Pancreas (tissue), 10 donors: ENCODE results near the gene HORMAD2. TPM values are rescaled to one million over a fixed set of nuclear protein-coding genes. Genes with fewer than 3 reads are reported as not detected.

ENCODE experiments used
- ATAC-seq, 4 donors: fragments of 200-7000 bp; cut with Tn5 transposase; one replicate each; pipeline versions ENCODE4 v1.8.0 to v1.9.1; 2020; ENCODE audit warnings: mild to moderate bottlenecking in 4 of 4, moderate library complexity in 4 of 4
- DNase-seq, 6 donors: peaks; one replicate each; pipeline ENCODE4 v3.0.0-alpha.2; 2020
- FAIRE-seq: peaks from 2 replicates; lab custom pipeline; 2012; peaks lifted over from hg19 to GRCh38; lab: Jason Lieb, UNC
- H3K27ac ChIP-seq, 4 donors: fragments of 200-600 bp; sonication (generic); 1 replicate in 3 of 4; 2 replicates in 1 of 4; pipeline versions ENCODE4 v1.5.0 to v1.8.0; 2020
- H3K27me3 ChIP-seq, 4 donors: fragments of 200-600 bp; one replicate each; pipeline ENCODE4 v1.8.0; 2021
- H3K36me3 ChIP-seq, 3 donors: fragments of 200-600 bp; sonication (generic) in 1 of 3; one replicate each; pipeline versions ENCODE4 v1.5.0 to v1.8.0; 2020 to 2021
- H3K4me1 ChIP-seq, 3 donors: fragments of 200-600 bp; one replicate each; pipeline ENCODE4 v1.8.0; 2021
- H3K4me3 ChIP-seq, 4 donors: fragments of 200-600 bp; sonication (generic) in 2 of 4; one replicate each; pipeline versions ENCODE4 v1.5.0 to v1.8.0; 2020 to 2021
- H3K9me3 ChIP-seq, 4 donors: fragments of 200-600 bp; one replicate each; pipeline ENCODE4 v1.8.0; 2021
- WGBS, 2 donors: extraction: QIAGEN DNeasy Blood & Tissue Kit; methylation state at CpG; one replicate each; pipeline ENCODE4 v1.1.7; 2013; 5-methylcytosine and 5-hydroxymethylcytosine counted together
- intact Hi-C, 3 donors: fragments of 100-400 bp; cut with DNase I; formaldehyde crosslinking; loops; one replicate each; pipeline versions ENCODE4 v1.11.1 to v1.14.2; 2022
- polyA plus RNA-seq, 2 donors: library from polyadenylated mRNA; stranded (reverse); fragments of 200-250 nt; gene quantifications; one replicate each; pipeline ENCODE4 v1.2.3, GENCODE V29; 2013
- total RNA-seq, 6 donors: library from RNA; stranded (reverse); fragmentation: NEBNext Ultra II Directional in 4 of 6; extraction: Animal tissue kit (Norgen Biotek cat#: 25700) in 4 of 6; gene quantifications; one replicate each; pipeline versions ENCODE4 v1.2.1 to v1.2.4, GENCODE V29; 2021 to 2023
- TF ChIP-seq, protein P1 (sequence below), 4 donors: fragments of 200-600 bp; sonication (generic) in 3 of 4; IDR thresholded peaks; one replicate each; pipeline versions ENCODE4 v1.5.0 to v1.8.0; 2021; ENCODE audit warnings: antibody characterized with exemption in 4 of 4
- donor health status: healthy with polysubstance abuse.
- donor health status: DM: no; HTN: no; CAD: no; lungs with moderate emphysema.
- donor health status: DM: no; HTN: no; CAD: no.
- donor health status: control.
- donor health status: control.
- donor health status: Bipolar disorder and iron deficiency.
- donor health status: DM: yes; HTN: yes; CAD: no.
- donor health status: DM: no; HTN: no; CAD: no.
- donor health status: DM: no; HTN: no; CAD: no.
- donor health status: DM: yes; HTN: yes; CAD: no.

The HORMAD2 gene
- total and polyA plus RNA-seq, 8 donors: not detected

DNA sequence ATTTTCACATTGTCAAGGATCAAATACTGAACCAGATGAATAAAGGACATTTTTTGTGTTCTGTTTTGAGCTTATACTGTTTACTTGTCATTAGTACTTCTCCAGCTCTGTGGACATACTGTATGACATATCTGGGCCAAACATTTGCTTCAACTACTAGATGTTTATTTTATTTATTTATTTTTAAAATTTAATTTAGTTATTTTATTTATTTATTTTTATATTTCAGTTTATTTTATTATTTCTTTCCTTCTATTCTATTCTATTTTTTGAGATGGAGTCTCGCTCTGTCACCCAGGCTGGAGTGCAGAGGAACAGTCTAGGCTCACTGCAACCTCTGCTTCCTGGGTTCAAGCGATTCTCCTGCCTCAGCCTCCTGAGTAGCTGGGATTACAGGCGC, 37.0 kb downstream of the HORMAD2 start:
- no peak overlapping the region for H3K27ac ChIP-seq
- intact Hi-C loops: loop anchor here in 1 of 3 donors (10.0 kb wide), 1 partner anchor 78 kb away; no protein-coding TSS in a partner anchor
- H3K36me3 ChIP-seq: no peaks in the 10 kb centered on the region
- DNase-seq (no peak), ATAC-seq (no peak), FAIRE-seq (no peak)
- no peaks in the 10 kb centered on the region for H3K9me3 ChIP-seq
- no peaks in the 10 kb centered on the region for H3K4me1 ChIP-seq
- WGBS, 2 donors: 91 to 98% methylated on average over 3 of the region's 3 CpGs
- H3K27me3 ChIP-seq: no peaks in the 10 kb centered on the region
- TF ChIP-seq, protein P1, sequence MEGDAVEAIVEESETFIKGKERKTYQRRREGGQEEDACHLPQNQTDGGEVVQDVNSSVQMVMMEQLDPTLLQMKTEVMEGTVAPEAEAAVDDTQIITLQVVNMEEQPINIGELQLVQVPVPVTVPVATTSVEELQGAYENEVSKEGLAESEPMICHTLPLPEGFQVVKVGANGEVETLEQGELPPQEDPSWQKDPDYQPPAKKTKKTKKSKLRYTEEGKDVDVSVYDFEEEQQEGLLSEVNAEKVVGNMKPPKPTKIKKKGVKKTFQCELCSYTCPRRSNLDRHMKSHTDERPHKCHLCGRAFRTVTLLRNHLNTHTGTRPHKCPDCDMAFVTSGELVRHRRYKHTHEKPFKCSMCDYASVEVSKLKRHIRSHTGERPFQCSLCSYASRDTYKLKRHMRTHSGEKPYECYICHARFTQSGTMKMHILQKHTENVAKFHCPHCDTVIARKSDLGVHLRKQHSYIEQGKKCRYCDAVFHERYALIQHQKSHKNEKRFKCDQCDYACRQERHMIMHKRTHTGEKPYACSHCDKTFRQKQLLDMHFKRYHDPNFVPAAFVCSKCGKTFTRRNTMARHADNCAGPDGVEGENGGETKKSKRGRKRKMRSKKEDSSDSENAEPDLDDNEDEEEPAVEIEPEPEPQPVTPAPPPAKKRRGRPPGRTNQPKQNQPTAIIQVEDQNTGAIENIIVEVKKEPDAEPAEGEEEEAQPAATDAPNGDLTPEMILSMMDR (IDR thresholded peaks at IDR 0.05): no peak
- no peak overlapping the region for H3K4me3 ChIP-seq

DNA sequence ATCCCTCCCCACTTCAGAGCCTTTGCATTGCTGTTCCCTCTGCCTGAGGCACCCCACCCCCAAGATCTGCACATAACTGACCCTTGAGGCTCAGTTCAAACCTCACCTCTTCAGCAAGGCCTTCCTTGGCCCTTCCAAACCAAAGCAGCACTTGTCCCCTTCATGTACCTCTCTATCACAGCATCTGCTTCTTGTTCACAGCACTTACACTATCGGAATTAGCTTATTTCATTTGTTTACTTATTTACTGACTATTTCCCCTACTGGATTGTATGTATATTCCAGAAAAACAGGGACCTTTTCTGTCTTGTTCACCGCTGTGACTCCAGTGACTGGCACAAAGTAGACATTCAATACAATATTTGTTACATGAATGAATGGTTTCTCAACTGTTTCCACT, 38.0 kb downstream of the HORMAD2 start:
- ATAC-seq: no peak
- TF ChIP-seq, protein P1 (IDR thresholded peaks at IDR 0.05): no peak
- no peak overlapping the region for H3K4me3 ChIP-seq
- no peak overlapping the region for H3K27ac ChIP-seq
- FAIRE-seq: no peak
- H3K4me1 ChIP-seq: no peaks in the 10 kb centered on the region
- intact Hi-C loops: loop anchor here in 1 of 3 donors (10.0 kb wide), 1 partner anchor 77 kb away; no protein-coding TSS in a partner anchor
- DNase-seq: no peak
- no peaks in the 10 kb centered on the region for H3K27me3 ChIP-seq
- no peaks in the 10 kb centered on the region for H3K36me3 ChIP-seq
- H3K9me3 ChIP-seq: no peaks in the 10 kb centered on the region
- 87 to 91% methylated on average over 2 of the region's 2 CpGs for WGBS, 2 donors

DNA sequence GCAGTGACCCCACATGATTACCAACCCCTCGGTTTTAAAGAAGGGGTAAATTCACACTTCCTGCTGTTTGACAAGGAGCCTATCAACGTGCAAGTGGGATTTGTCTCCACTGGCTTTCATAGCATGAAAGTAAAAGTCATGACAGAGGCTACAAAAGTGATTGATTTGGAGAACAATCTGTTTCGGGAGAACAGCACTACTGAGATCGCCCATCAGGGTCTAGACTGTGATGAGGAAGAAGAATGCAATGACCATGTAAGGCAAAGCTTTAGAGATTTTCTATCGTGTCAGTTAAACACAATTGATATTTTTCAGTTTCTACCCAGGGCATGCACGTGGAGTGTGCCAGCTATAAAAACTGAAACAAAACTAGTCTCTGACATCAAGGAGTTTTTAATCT, 41.7 kb downstream of the HORMAD2 start:
- Histone ChIP-seq H3K4me1 (no peaks in the 10 kb centered on the region), H3K4me3 (no peak overlapping the region), H3K27ac (no peak overlapping the region), H3K36me3 (no peaks in the 10 kb centered on the region), H3K27me3 (no peaks in the 10 kb centered on the region), H3K9me3 (no peaks in the 10 kb centered on the region)
- no peak for FAIRE-seq
- ATAC-seq: no peak
- intact Hi-C loops: no loop called here
- TF ChIP-seq, protein P1 (IDR thresholded peaks at IDR 0.05): no peak
- DNase-seq: no peak
- WGBS, 2 donors: 32 to 35% methylated on average over 6 of the region's 6 CpGs

DNA sequence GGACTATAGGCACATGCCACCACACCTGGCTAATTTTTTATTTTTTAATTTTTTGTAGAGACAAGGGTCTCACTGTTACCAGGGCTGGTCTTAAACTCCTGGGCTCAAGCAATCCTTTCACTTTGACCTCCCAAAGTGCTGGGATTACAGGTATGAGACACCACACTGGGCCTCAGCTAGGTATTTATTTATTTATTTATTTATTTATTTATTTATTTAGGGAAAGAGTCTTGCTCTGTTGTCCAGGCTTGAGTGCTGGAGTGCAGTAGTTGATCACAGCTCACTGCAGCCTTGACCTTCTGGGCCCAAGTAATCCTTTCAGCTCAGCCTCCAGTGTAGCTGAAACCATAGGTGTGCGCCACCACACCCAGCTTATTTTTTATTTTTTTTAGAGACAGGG, 43.2 kb downstream of the HORMAD2 start:
- 100% methylated on average over 1 of the region's 1 CpG for WGBS, 2 donors
- Histone ChIP-seq H3K27me3 (no peaks in the 10 kb centered on the region), H3K36me3 (no peaks in the 10 kb centered on the region), H3K4me3 (no peak overlapping the region), H3K4me1 (no peaks in the 10 kb centered on the region), H3K27ac (no peak overlapping the region), H3K9me3 (no peaks in the 10 kb centered on the region)
- ATAC-seq (no peak), DNase-seq (no peak), FAIRE-seq (no peak)
- TF ChIP-seq, protein P1 (IDR thresholded peaks at IDR 0.05): no peak
- intact Hi-C loops: no loop called here

DNA sequence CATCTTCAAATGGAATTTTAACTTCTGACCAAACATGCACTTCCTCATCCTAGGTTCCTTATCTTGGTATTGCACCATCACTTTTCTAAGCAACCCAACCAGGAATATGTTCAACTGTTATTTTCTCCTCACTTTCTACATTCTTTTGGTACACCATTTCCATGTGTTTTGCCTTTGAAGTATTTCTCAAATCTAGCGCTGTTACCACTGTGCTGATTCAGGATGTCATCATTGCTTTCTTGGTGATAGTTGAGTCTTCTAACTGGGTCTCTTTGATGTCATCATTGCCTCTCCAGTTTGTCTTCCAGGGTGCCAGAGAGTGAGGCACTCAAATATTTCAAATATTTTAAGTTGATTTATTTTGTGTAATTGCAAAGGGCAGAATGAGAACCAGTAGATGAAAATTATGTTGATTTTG, 47.5 kb downstream of the HORMAD2 start:
- H3K4me3 ChIP-seq: no peak overlapping the region
- DNase-seq: no peak
- no peak for ATAC-seq
- H3K36me3 ChIP-seq: no peaks in the 10 kb centered on the region
- TF ChIP-seq, protein P1 (IDR thresholded peaks at IDR 0.05): no peak
- WGBS, 2 donors: 89 to 97% methylated on average over 1 of the region's 1 CpG
- no peak for FAIRE-seq
- no peaks in the 10 kb centered on the region for H3K4me1 ChIP-seq
- no peaks in the 10 kb centered on the region for H3K27me3 ChIP-seq
- no peak overlapping the region for H3K27ac ChIP-seq
- no peaks in the 10 kb centered on the region for H3K9me3 ChIP-seq
- intact Hi-C loops: no loop called here
